Karpas-422 (cell line): ENCODE measurements around the gene HOXD10. TPM values are rescaled to one million over a fixed set of nuclear protein-coding genes. Genes with fewer than 3 reads are reported as not detected.

Source experiments
- DNase-seq: peaks from one replicate; pipeline ENCODE4 v3.0.0-alpha.2; 2015
- H2AFZ ChIP-seq: fragments of 200-600 bp; sonication (generic); 2 replicates; pipeline ENCODE4 v1.6.1; 2014; ENCODE audit warnings: antibody characterized with exemption, low read length, mixed read lengths
- H3K27ac ChIP-seq: fragments of 200-600 bp; sonication (generic); 2 replicates; pipeline ENCODE4 v1.5.1; 2014; ENCODE audit warnings: mild to moderate bottlenecking, low read length, moderate library complexity
- H3K27me3 ChIP-seq: fragments of 200-600 bp; sonication (generic); 2 replicates; pipeline ENCODE4 v1.6.1; 2014; ENCODE audit warnings: low read length, mixed read lengths
- H3K36me3 ChIP-seq: fragments of 200-600 bp; sonication (generic); 2 replicates; pipeline ENCODE4 v1.6.1; 2014; ENCODE audit warnings: low read length, mixed read lengths; ENCODE audit not compliant: insufficient read depth
- H3K4me1 ChIP-seq: fragments of 200-600 bp; sonication (generic); 2 replicates; pipeline ENCODE4 v1.6.1; 2014; ENCODE audit warnings: mild to moderate bottlenecking, low read length, mixed read lengths
- H3K4me2 ChIP-seq: fragments of 200-600 bp; sonication (generic); 2 replicates; pipeline ENCODE4 v1.6.1; 2014; ENCODE audit warnings: low read length, low read depth, mild to moderate bottlenecking; ENCODE audit not compliant: poor library complexity, severe bottlenecking
- H3K4me3 ChIP-seq: fragments of 200-600 bp; sonication (generic); 2 replicates; pipeline ENCODE4 v1.5.1; 2014; ENCODE audit warnings: mild to moderate bottlenecking, antibody characterized with exemption, low read length, mixed read lengths
- H3K79me2 ChIP-seq: fragments of 200-600 bp; sonication (generic); 2 replicates; pipeline ENCODE4 v1.6.1; 2014; ENCODE audit warnings: mild to moderate bottlenecking, low read length, mixed read lengths
- H3K9ac ChIP-seq: fragments of 200-600 bp; sonication (generic); 2 replicates; pipeline ENCODE4 v1.6.0; 2014; ENCODE audit warnings: low read length
- H3K9me2 ChIP-seq: fragments of 200-600 bp; sonication (generic), shearing (Covaris generic); replicated peaks from 2 replicates; pipeline ENCODE4 v1.6.0; 2014; ENCODE audit warnings: mild to moderate bottlenecking, low read length, moderate library complexity; ENCODE audit not compliant: insufficient read depth
- H3K9me3 ChIP-seq: fragments of 300-700, 200-600 bp; sonication (generic); 2 replicates; pipeline ENCODE4 v1.6.1; 2014; ENCODE audit warnings: low read length, mixed read lengths
- H4K20me1 ChIP-seq: fragments of 200-600 bp; sonication (generic); 2 replicates; pipeline ENCODE4 v1.6.1; 2014; ENCODE audit warnings: mild to moderate bottlenecking, antibody characterized with exemption, low read length, low read depth; ENCODE audit not compliant: insufficient read depth
- total RNA-seq: library from RNA; depleted of rRNA; stranded (reverse); fragments of >200 nt; shearing (Covaris generic); gene quantifications from 2 replicates; pipeline ENCODE4 v1.2.3, GENCODE V29; 2014; ENCODE audit warnings: low replicate concordance

HOXD10 gene
- total RNA-seq, 1 experiment from 2014 or later = not detected

GRCh38 chr2:176081837-176082524 lies 34.6 kb upstream of the HOXD10 start:
- Histone ChIP-seq H3K9me2 (no peaks in the 10 kb centered on the region), H3K4me2 (no peak overlapping the region), H3K79me2 (no peaks in the 10 kb centered on the region), H3K9ac (no peak overlapping the region), H3K9me3 (no peaks in the 10 kb centered on the region), H3K36me3 (no peaks in the 10 kb centered on the region), H3K27ac (no peak overlapping the region), H3K4me1 (no peaks in the 10 kb centered on the region), H4K20me1 (no peaks in the 10 kb centered on the region), H3K27me3 (no peaks in the 10 kb centered on the region), H2AFZ (no peak overlapping the region), H3K4me3 (no peak overlapping the region)
- no peak for DNase-seq

GRCh38 chr2:176082525-176082823 lies 34.1 kb upstream of the HOXD10 start:
- Histone ChIP-seq H3K79me2 (no peaks in the 10 kb centered on the region), H3K4me1 (no peaks in the 10 kb centered on the region), H3K9me3 (no peaks in the 10 kb centered on the region), H3K9me2 (no peaks in the 10 kb centered on the region), H3K36me3 (no peaks in the 10 kb centered on the region), H2AFZ (no peak overlapping the region), H3K9ac (no peak overlapping the region), H3K4me2 (no peak overlapping the region), H3K27ac (no peak overlapping the region), H3K27me3 (no peaks in the 10 kb centered on the region), H3K4me3 (no peak overlapping the region), H4K20me1 (no peaks in the 10 kb centered on the region)
- DNase-seq = no peak

- H3K79me2 ChIP-seq = no peaks in the 10 kb centered on the region
- no peaks in the 10 kb centered on the region for H4K20me1 ChIP-seq
- no peak overlapping the region for H3K4me2 ChIP-seq
- H3K9me2 ChIP-seq = no peaks in the 10 kb centered on the region
- no peak overlapping the region for H3K4me3 ChIP-seq
- no peak overlapping the region for H3K27ac ChIP-seq
- H3K9me3 ChIP-seq = no peaks in the 10 kb centered on the region
- DNase-seq = no peak
- H3K4me1 ChIP-seq = no peaks in the 10 kb centered on the region
- H3K36me3 ChIP-seq = no peaks in the 10 kb centered on the region
- no peak overlapping the region for H3K9ac ChIP-seq
- no peak overlapping the region for H2AFZ ChIP-seq
- H3K27me3 ChIP-seq = no peaks in the 10 kb centered on the region
These were observed 33.5 kb upstream of the HOXD10 start for GRCh38 chr2:176082824-176083751.

- H3K4me3 ChIP-seq = no peak within 1 kb of the TSS
- no peaks in the 10 kb centered on the region for H3K79me2 ChIP-seq
- no peaks in the 10 kb centered on the region for H3K27me3 ChIP-seq
- no peak within 1 kb of the TSS for H3K27ac ChIP-seq
- H2AFZ ChIP-seq = no peak within 1 kb of the TSS
- no peak within 1 kb of the TSS for H3K9ac ChIP-seq
- no peaks in the 10 kb centered on the region for H4K20me1 ChIP-seq
- no peak for DNase-seq
- no peaks in the 10 kb centered on the region for H3K9me3 ChIP-seq
- H3K36me3 ChIP-seq = no peaks in the 10 kb centered on the region
- H3K9me2 ChIP-seq = no peaks in the 10 kb centered on the region
- no peak within 1 kb of the TSS for H3K4me2 ChIP-seq
- H3K4me1 ChIP-seq = no peaks in the 10 kb centered on the region
These were observed 32.7 kb upstream of the HOXD10 start, which contains the start of gene EVX2 for GRCh38 chr2:176083796-176084261. EVX2 (minus strand) TSS chr2:176083962; CDS start chr2:176083776, 186 bp downstream.

DNA sequence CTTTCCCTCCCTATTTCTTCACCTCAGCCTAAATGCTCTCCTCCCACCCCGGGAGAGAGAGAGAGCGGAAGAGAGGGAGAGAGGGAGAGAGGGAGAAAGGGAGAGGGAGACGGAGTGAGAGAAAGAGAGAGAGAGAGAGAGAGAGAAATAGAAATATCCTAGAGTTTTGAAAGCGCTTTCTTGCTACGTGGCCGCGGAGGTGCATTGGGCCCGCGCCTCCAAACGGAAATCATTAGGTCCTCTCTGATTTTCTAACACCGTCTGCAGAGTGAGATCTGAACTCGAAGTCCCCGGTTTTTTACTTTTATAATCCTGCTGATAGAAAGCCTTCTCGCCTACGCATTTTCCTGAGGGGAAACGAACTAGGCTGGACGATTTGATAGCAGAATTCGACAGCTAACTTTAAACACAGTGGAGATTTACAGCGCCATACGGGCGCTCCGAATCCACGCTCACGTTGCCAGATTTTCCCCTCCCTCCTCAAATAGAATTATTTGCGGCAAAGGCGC lies 31.9 kb upstream of the HOXD10 start:
- H3K9me3 ChIP-seq = no peaks in the 10 kb centered on the region
- no peaks in the 10 kb centered on the region for H4K20me1 ChIP-seq
- H3K36me3 ChIP-seq = no peaks in the 10 kb centered on the region
- H3K9me2 ChIP-seq = no peaks in the 10 kb centered on the region
- DNase-seq = no peak
- no peak overlapping the region for H2AFZ ChIP-seq
- H3K79me2 ChIP-seq = no peaks in the 10 kb centered on the region
- no peaks in the 10 kb centered on the region for H3K27me3 ChIP-seq
- H3K27ac ChIP-seq = no peak overlapping the region
- H3K4me3 ChIP-seq = no peak overlapping the region
- no peak overlapping the region for H3K9ac ChIP-seq
- H3K4me2 ChIP-seq = no peak overlapping the region
- H3K4me1 ChIP-seq = no peaks in the 10 kb centered on the region

DNA sequence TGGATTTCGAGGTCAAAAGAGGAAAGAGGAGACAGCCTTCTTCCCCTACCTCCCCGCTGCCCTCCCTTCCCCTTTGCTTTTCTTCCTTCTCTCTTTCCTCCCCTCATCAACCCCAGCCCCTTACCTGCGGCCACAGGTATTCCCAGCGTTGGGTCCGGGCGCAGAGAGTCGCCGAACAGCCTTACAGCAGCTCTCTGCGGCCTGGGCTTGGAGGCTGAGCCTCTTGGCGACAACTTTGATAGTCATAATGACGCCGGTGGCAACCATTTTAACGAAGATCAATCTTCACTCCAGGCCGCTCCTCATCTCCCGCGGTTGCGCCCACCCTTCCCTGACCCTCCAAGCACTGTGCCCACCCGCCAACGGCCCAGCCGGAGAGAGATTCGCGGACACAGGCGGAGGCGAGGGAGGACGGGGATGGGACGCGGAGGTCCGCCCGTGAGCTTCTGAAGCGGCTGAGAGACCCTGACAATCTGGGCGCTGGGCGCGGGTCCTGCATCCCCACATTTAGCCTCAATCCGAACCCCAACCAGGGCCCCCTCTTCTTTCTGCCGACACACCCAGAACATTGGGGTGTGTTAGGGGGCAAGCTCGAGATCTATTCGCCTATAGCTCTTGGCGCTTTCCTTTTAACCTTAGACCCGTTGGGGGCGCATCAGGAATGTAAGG lies 31.3 kb upstream of the HOXD10 start:
- DNase-seq = no peak
- H3K4me1 ChIP-seq = no peaks in the 10 kb centered on the region
- no peaks in the 10 kb centered on the region for H3K36me3 ChIP-seq
- H3K9me2 ChIP-seq = no peaks in the 10 kb centered on the region
- H3K4me2 ChIP-seq = no peak overlapping the region
- no peaks in the 10 kb centered on the region for H3K9me3 ChIP-seq
- no peak overlapping the region for H3K9ac ChIP-seq
- H3K27me3 ChIP-seq = no peaks in the 10 kb centered on the region
- H4K20me1 ChIP-seq = no peaks in the 10 kb centered on the region
- H3K27ac ChIP-seq = no peak overlapping the region
- no peak overlapping the region for H2AFZ ChIP-seq
- no peaks in the 10 kb centered on the region for H3K79me2 ChIP-seq
- H3K4me3 ChIP-seq = no peak overlapping the region

DNA sequence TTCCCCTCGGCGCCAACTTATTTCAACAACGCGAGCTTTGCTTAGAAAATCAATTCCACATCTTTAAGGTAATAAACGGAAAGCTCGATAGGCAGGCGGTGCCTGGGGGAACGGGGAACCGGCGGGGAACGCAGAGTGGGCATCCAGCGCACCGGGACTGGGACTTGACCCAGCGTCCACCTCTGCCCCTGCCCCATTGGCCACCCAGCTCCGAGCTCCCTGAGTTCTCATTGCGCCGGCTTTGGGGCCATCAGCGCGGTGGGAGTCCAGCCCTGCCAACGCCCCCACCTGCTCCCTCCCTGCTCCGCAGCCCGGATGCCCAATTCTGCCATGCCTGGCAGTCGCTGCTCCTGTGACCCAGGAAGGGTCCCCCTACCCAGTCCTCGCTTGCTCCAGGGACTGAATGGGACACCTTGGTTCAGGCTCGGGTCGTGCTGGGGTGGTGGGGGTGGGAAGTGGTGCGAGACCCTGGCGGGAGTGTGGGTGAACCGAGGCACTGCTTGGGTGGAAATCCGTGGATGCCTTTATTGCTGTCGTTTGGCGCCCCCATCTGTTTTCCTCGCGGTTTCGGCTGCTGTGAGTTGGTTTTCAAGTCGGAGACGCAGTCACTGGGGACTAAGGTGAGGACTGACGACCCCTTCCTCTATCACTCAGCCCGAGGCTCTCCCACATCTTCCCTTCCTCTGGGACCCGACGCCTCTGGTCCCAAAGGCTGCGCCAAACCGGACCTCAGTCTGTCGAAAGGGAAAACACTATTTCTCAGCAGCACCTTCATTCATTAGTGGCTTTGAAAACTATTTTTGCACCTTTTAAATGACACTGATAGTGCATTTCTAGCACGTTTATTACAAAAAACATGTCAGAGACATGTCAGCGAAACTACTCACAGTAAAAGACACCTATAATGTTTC lies 30.5 kb upstream of the HOXD10 start:
- Histone ChIP-seq H3K9me2 (no peaks in the 10 kb centered on the region), H2AFZ (no peak overlapping the region), H4K20me1 (no peaks in the 10 kb centered on the region), H3K27me3 (no peaks in the 10 kb centered on the region), H3K4me2 (no peak overlapping the region), H3K36me3 (no peaks in the 10 kb centered on the region), H3K4me3 (no peak overlapping the region), H3K79me2 (no peaks in the 10 kb centered on the region), H3K4me1 (no peaks in the 10 kb centered on the region), H3K9ac (no peak overlapping the region), H3K9me3 (no peaks in the 10 kb centered on the region), H3K27ac (no peak overlapping the region)
- DNase-seq = peak; percentile 67
